VCaP (cell line): ENCODE measurements around the gene DHRSX.
"Not testable (repeated sequence)": the region's sequence is repeated elsewhere in the genome, so short reads cannot be mapped to it uniquely, and the experiment has no call there.

Experiments
- H3K27ac ChIP-seq: fragments of 450-650 bp; 2 replicates; pipeline ENCODE4 v1.5.1; 2017
- CTCF ChIP-seq: fragments of 450-650 bp; conservative IDR thresholded peaks from 2 replicates; pipeline ENCODE4 v1.5.1; 2017; ENCODE audit warnings: mild to moderate bottlenecking, moderate library complexity

Gene DHRSX

GRCh38 chrX:2369206-2369605 lies 131.6 kb downstream of the DHRSX start:
- no peak for TF ChIP-seq CTCF
- no peak overlapping the region for H3K27ac ChIP-seq

DNA sequence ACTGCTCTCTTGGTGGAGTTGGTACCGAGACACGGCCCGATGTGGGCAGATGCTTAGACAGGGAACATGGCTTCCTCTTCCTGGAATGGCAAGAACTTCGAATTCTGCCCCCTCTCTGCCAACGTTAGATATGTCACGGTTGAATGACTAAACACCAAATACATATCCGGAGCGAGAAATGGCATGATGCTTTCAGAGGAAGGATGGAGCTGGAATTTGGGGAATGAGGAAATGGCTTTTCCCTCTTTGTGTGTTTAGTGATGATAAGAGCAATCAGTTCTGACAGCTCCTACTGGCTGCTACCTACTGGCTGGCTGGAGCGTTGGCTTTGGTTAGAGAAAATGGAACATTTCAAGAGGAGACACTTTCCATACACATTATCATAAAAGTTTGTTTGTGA lies 140.0 kb downstream of the DHRSX start:
- no peak overlapping the region for H3K27ac ChIP-seq
- TF ChIP-seq CTCF, result no peak

DNA sequence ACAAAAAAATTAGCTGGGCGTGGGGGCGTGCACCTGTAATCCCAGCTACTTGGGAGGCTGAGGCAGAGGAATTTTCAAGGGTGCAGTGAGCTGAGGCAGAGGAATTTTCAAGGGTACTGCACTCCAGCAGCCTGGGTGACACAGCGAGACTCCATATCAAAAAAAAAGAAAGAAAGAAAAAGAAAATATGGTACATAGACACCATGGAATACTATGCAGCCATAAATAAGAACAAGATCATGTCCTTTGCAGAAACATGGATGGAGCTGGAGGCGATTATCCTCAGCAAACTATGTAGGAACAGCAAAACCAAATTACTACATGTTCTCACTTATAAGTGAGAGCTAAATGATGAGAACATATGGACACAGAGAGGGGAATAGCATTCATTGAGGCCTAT lies 141.3 kb downstream of the DHRSX start:
- H3K27ac ChIP-seq, result not testable (repeated sequence)

DNA sequence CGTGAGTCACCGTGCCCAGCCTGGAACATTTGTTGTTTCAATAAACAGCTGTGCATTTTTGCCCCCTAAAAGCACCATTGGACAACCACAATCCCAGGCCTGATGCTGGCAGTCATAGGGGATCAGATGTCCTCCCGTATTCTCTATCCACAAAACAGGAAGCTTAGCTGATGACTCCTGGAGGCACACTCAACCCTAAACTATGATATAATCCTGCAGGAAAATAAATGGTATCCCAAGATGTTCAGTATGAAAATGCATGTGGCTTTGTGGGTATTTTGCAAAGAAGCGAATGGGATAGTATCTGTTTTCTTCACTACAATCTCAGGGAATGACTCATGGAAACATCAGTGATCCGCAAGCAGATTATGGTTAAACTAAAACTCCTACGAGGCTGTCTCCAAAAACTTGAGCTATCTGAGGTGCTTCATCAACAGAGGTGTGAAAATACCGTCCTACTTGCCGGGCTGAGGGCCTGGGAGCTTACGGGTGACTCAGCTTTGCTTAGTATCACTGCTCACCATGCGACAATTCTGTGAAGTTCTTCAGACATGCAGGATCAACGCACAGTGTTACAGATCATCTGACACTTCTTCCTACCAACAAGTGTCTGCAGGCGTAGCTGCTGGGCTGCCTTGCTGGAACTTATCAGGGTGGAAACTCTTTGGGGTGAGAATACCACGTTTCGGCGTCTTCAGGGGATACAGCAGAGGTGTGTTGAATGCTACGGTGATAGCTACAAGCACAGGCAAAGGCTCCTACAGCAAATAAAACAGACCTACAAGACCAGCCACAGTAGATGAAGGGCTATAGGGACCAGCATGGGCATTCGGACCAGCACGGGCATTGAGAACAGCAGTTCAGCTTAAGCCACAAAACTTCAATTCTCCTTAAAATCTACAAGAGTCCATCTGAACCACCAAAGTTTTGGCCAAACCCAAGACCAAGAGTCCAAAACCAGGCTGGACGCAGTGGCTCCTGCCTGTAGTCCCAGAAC lies 148.5 kb downstream of the DHRSX start:
- H3K27ac ChIP-seq, result no peak overlapping the region
- TF ChIP-seq CTCF, result no peak

- H3K27ac ChIP-seq, result no peak overlapping the region
- TF ChIP-seq CTCF, result no peak
Measured at GRCh38 chrX:2351321-2351720, 149.5 kb downstream of the DHRSX start.

GRCh38 chrX:2350703-2351102 lies 150.1 kb downstream of the DHRSX start:
- H3K27ac ChIP-seq, result not testable (repeated sequence)

DNA sequence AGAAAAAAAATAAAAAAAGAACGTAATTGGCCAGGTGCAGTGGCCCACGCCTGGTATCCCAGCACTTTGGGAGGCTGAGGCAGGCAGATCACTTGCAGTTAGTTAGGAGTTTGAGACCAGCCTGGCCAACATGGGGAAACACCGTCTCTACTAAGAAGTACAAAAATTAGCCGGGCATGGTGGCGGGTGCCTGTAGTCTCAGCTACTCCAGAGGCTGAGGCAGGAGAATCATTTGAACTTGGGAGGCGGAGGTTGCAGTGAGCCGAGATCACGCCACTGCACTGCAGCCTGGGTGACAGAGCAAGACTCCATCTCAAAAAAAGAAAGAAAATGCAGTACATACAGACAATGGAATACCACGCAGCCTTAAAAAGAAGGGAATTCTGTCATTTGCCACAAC lies 150.7 kb downstream of the DHRSX start:
- not testable (repeated sequence) for H3K27ac ChIP-seq

DNA sequence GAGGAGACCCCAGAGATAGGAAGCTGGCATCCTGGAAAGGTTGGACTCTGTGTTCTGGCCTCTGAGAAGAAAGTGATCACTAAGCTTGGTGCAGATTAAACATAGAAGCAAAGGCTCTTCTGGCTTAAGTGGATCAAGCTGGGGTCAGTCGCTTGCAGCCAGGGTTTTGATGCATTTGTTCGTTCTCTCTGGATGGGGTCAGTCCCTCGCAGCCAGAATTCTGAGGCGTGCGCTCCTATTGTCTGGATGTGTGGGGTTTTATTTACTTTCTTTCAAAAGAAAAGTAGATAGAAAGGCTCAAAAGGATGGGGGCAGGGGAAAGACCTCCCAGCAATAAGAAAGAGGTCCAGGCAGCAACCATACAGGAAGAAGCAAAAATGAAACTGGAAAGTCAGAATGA lies 152.6 kb downstream of the DHRSX start:
- TF ChIP-seq CTCF, result no peak
- H3K27ac ChIP-seq, result no peak overlapping the region

- no peak overlapping the region for H3K27ac ChIP-seq
- TF ChIP-seq CTCF, result no peak
Measured at GRCh38 chrX:2346158-2346557, 154.6 kb downstream of the DHRSX start.
